ENCODE results near the gene UMODL1.
A peak's percentile ranks its signal among the peaks of the same experiment; 100 is the strongest.
"Not testable (repeated sequence)": the region's sequence is repeated elsewhere in the genome, so short reads cannot be mapped to it uniquely, and the experiment has no call there.

Gene UMODL1

GRCh38 chr21:42171091-42172053 is 100.3 kb downstream of the UMODL1 start:
- DNase-seq (ENCODE audit: low spot score) = peak; percentile 24

- DNase-seq (ENCODE audit: low spot score) = no peak
Measured at GRCh38 chr21:42172596-42173483, 101.7 kb downstream of the UMODL1 start.

GRCh38 chr21:42174173-42174572 is 103.1 kb downstream of the UMODL1 start:
- no peak for DNase-seq (ENCODE audit: low spot score)

- DNase-seq (ENCODE audit: low spot score) = no peak
Measured at GRCh38 chr21:42175110-42175710, 104.1 kb downstream of the UMODL1 start.

- DNase-seq (ENCODE audit: low spot score) = no peak
Measured at GRCh38 chr21:42176859-42177258, 105.7 kb downstream of the UMODL1 start.

- DNase-seq (ENCODE audit: low spot score) = no peak
Measured at GRCh38 chr21:42179316-42179715, 108.2 kb downstream of the UMODL1 start.

GRCh38 chr21:42180001-42180400 is 108.9 kb downstream of the UMODL1 start:
- not testable (repeated sequence) for DNase-seq (ENCODE audit: low spot score)

- DNase-seq (ENCODE audit: low spot score) = no peak
Measured at GRCh38 chr21:42182713-42183371, 111.7 kb downstream of the UMODL1 start.

GRCh38 chr21:42183374-42184266 is 112.5 kb downstream of the UMODL1 start:
- no peak for DNase-seq (ENCODE audit: low spot score)

- no peak for DNase-seq (ENCODE audit: low spot score)
Measured at GRCh38 chr21:42186591-42186990, 115.5 kb downstream of the UMODL1 start.

GRCh38 chr21:42187976-42188653 is 117.0 kb downstream of the UMODL1 start:
- no peak for DNase-seq (ENCODE audit: low spot score)

- no peak for DNase-seq (ENCODE audit: low spot score)
Measured at GRCh38 chr21:42188663-42189062, 117.5 kb downstream of the UMODL1 start.

- no peak for DNase-seq (ENCODE audit: low spot score)
Measured at GRCh38 chr21:42189431-42189830, 118.3 kb downstream of the UMODL1 start.

- DNase-seq (ENCODE audit: low spot score) = no peak
Measured at GRCh38 chr21:42189860-42190485, 118.9 kb downstream of the UMODL1 start.

GRCh38 chr21:42190486-42190863 is 119.4 kb downstream of the UMODL1 start:
- no peak for DNase-seq (ENCODE audit: low spot score)

- no peak for DNase-seq (ENCODE audit: low spot score)
Measured at GRCh38 chr21:42191064-42191463, 119.9 kb downstream of the UMODL1 start.

- no peak for DNase-seq (ENCODE audit: low spot score)
Measured at GRCh38 chr21:42191696-42192595, 120.8 kb downstream of the UMODL1 start.
